ENCODE results near the gene CELA3B. TPM values are rescaled to one million over a fixed set of nuclear protein-coding genes. Genes with fewer than 3 reads are reported as not detected.

Gene CELA3B
- total and polyA plus RNA-seq, 2 experiments from 2014 or later, result 0.33 TPM; not detected in 1

DNA sequence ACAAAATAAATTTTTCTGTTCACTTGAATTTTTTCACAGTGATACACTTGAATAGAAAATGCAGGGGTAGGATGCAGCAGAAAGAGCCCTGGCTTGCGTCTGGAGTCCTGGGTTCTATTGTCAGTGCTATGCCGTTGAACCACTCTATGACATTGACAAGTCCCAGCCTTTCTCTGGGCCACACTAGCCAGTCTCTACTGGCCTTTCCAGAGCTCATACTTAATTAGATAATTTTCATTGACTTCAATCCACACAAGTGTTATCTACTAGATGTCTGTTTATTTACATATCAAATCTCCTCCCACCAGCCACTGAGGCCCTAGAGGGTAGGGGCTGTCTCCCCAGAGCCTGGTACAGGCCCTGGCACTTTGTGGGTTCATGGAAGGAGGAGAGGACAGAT is 15.5 kb upstream of the CELA3B start:
- Histone ChIP-seq H3K9me3 (ENCODE audit: low read depth) (no peaks in the 10 kb centered on the region), H3K4me2 (no peak overlapping the region), H3K27ac (no peak overlapping the region), H3K9me2 (replicated peaks; ENCODE audit: insufficient read depth) (no peaks in the 10 kb centered on the region), H3K4me3 (no peak overlapping the region), H3K79me2 (no peaks in the 10 kb centered on the region), H3K27me3 (no peaks in the 10 kb centered on the region), H4K20me1 (ENCODE audit: insufficient read depth, poor library complexity, severe bottlenecking) (no peaks in the 10 kb centered on the region), H3K4me1 (ENCODE audit: insufficient read depth) (peaks cover 11% of the 10 kb centered on the region), H2AFZ (no peak overlapping the region), H3K36me3 (replicated peaks; ENCODE audit: insufficient read depth, low read depth) (no peaks in the 10 kb centered on the region)
- 40% methylated on average over 2 of the region's 2 CpGs for WGBS (ENCODE audit: low lambda C conversion rate, missing lambda C conversion rate)
- TF ChIP-seq EZH2phosphoT487 (IDR thresholded peaks at IDR 0.05; ENCODE audit: low read depth, severe bottlenecking, unreplicated experiment) (no peak), EZH2 (IDR thresholded peaks at IDR 0.05; ENCODE audit: borderline replicate concordance) (no peak)
- TF ChIP-seq, protein P1, sequence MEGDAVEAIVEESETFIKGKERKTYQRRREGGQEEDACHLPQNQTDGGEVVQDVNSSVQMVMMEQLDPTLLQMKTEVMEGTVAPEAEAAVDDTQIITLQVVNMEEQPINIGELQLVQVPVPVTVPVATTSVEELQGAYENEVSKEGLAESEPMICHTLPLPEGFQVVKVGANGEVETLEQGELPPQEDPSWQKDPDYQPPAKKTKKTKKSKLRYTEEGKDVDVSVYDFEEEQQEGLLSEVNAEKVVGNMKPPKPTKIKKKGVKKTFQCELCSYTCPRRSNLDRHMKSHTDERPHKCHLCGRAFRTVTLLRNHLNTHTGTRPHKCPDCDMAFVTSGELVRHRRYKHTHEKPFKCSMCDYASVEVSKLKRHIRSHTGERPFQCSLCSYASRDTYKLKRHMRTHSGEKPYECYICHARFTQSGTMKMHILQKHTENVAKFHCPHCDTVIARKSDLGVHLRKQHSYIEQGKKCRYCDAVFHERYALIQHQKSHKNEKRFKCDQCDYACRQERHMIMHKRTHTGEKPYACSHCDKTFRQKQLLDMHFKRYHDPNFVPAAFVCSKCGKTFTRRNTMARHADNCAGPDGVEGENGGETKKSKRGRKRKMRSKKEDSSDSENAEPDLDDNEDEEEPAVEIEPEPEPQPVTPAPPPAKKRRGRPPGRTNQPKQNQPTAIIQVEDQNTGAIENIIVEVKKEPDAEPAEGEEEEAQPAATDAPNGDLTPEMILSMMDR (IDR thresholded peaks at IDR 0.05; ENCODE audit: poor library complexity), result no peak
- DNase-seq (ENCODE audit: low spot score), result no peak

DNA sequence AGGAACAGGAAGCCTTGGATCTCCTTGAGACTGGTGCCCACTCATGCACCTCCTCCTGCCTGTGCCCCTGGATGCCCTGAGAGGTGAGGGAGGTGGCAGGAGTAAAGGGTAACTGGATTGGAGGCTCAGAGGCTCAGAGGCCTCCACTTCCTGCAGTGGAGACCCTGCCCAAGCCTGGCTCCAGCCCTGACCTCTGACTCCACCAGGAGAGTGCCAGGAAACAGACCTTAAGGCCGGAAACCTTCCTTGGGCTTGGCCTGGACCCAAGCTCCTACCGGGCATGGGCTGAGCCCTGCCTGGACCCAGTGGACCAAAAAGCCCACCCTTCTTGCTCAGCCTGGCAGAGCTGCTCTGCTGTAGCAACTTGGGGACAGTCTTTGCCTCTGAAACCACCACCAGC is 15.0 kb upstream of the CELA3B start:
- H3K4me3 ChIP-seq, result no peak overlapping the region
- no peak overlapping the region for H3K4me2 ChIP-seq
- H4K20me1 ChIP-seq (ENCODE audit: insufficient read depth, poor library complexity, severe bottlenecking), result no peaks in the 10 kb centered on the region
- H3K9me2 ChIP-seq (replicated peaks; ENCODE audit: insufficient read depth), result no peaks in the 10 kb centered on the region
- DNase-seq (ENCODE audit: low spot score), result no peak
- no peaks in the 10 kb centered on the region for H3K9me3 ChIP-seq (ENCODE audit: low read depth)
- H3K27ac ChIP-seq, result no peak overlapping the region
- no peaks in the 10 kb centered on the region for H3K36me3 ChIP-seq (replicated peaks; ENCODE audit: insufficient read depth, low read depth)
- peaks cover 6% of the 10 kb centered on the region for H3K4me1 ChIP-seq (ENCODE audit: insufficient read depth)
- WGBS (ENCODE audit: low lambda C conversion rate, missing lambda C conversion rate), result 84% methylated on average over 2 of the region's 2 CpGs
- no peaks in the 10 kb centered on the region for H3K79me2 ChIP-seq
- H2AFZ ChIP-seq, result no peak overlapping the region
- TF ChIP-seq, protein P1 (IDR thresholded peaks at IDR 0.05; ENCODE audit: poor library complexity), result no peak
- TF ChIP-seq EZH2phosphoT487 (IDR thresholded peaks at IDR 0.05; ENCODE audit: low read depth, severe bottlenecking, unreplicated experiment) (no peak), EZH2 (IDR thresholded peaks at IDR 0.05; ENCODE audit: borderline replicate concordance) (no peak)
- no peaks in the 10 kb centered on the region for H3K27me3 ChIP-seq

DNA sequence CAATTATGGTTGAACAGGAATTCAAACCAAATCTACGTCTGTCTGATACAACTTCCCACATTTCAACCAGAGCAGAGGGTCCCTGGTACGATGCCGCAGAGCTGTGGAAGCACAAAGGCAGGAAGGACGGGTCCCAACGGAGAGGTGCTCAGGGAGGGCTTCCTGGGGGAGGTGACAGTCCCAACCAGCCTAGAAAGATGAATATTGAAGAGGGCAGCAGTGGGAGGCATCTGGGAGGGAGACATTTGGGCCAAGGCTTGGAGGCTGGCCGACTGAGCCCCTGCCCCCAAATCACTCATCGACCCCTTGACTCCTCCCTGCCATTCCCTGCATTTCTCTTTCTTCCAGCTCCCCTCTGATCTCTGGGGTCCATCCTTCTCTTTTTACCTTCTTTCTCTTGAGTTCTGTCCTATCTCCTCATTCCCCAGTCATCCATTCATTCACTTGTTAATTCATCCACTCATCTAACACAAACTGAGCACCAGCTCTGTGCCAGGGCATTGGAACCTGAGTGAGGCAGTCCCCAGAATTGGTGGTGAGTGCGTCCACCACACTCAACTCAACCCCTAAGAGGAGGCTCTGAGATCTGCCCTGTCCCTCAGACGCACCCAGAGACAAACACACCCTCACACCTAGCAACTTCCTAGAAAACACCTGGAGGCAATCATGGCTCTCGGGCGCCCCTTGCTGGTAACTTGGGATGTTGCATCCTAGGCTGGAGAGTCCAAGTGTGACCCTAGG is 13.2 kb upstream of the CELA3B start:
- Histone ChIP-seq H3K4me2 (no peak overlapping the region), H3K4me3 (no peak overlapping the region), H3K9me3 (ENCODE audit: low read depth) (no peaks in the 10 kb centered on the region), H3K27ac (no peak overlapping the region), H3K27me3 (no peaks in the 10 kb centered on the region), H2AFZ (no peak overlapping the region), H3K36me3 (replicated peaks; ENCODE audit: insufficient read depth, low read depth) (no peaks in the 10 kb centered on the region), H3K79me2 (no peaks in the 10 kb centered on the region), H3K9me2 (replicated peaks; ENCODE audit: insufficient read depth) (no peaks in the 10 kb centered on the region), H3K4me1 (ENCODE audit: insufficient read depth) (no peaks in the 10 kb centered on the region), H4K20me1 (ENCODE audit: insufficient read depth, poor library complexity, severe bottlenecking) (no peaks in the 10 kb centered on the region)
- DNase-seq (ENCODE audit: low spot score), result peak; percentile 84
- 47% methylated on average over 11 of the region's 11 CpGs for WGBS (ENCODE audit: low lambda C conversion rate, missing lambda C conversion rate)
- TF ChIP-seq EZH2phosphoT487 (IDR thresholded peaks at IDR 0.05; ENCODE audit: low read depth, severe bottlenecking, unreplicated experiment) (no peak), EZH2 (IDR thresholded peaks at IDR 0.05; ENCODE audit: borderline replicate concordance) (no peak)
- TF ChIP-seq, protein P1 (IDR thresholded peaks at IDR 0.05; ENCODE audit: poor library complexity), result peak; percentile 90

Data from hepatocyte (in vitro differentiated cells).